SK-N-SH treated with all-trans-retinoic acid at 6 μM for 48 hours (cell line): ENCODE results near the gene PTEN.
"Not testable (repeated sequence)": the region's sequence is repeated elsewhere in the genome, so short reads cannot be mapped to it uniquely, and the experiment has no call there.

Experiments
- ATAC-seq: fragments of 200-7000 bp; cut with Tn5 transposase; 3 replicates; pipeline ENCODE4 v1.9.1; 2020; ENCODE audit warnings: mild to moderate bottlenecking, moderate library complexity
- ARNTL ChIP-seq: fragments of 450-650 bp; formaldehyde crosslinking; IDR thresholded peaks from 2 replicates; pipeline ENCODE4 v1.5.0; 2020; ENCODE audit warnings: low read depth, mild to moderate bottlenecking, moderate library complexity, borderline replicate concordance
- BACH2 ChIP-seq: fragments of 250-450 bp; sonication (Bioruptor Pico); IDR thresholded peaks from 2 replicates; pipeline ENCODE4 v1.9.0; 2021; ENCODE audit warnings: mild to moderate bottlenecking, borderline replicate concordance
- CSDC2 ChIP-seq: fragments of 250-450 bp; sonication (Bioruptor Pico); IDR thresholded peaks from 2 replicates; pipeline ENCODE4 v1.5.0; 2020; ENCODE audit warnings: mild to moderate bottlenecking, moderate library complexity
- GLIS3 ChIP-seq: fragments of 250-450 bp; sonication (Bioruptor Pico); IDR thresholded peaks from 2 replicates; pipeline ENCODE4 v1.5.0; 2020; ENCODE audit warnings: mild to moderate bottlenecking, moderate library complexity
- ISL1 ChIP-seq: fragments of 250-450 bp; sonication (Bioruptor Pico); IDR thresholded peaks from 2 replicates; pipeline ENCODE4 v2.1.2; 2022; ENCODE audit warnings: mild to moderate bottlenecking, moderate library complexity
- OSR1 ChIP-seq: fragments of 250-450 bp; sonication (Bioruptor Pico); IDR thresholded peaks from 2 replicates; pipeline ENCODE4 v1.8.0; 2022; ENCODE audit warnings: moderate library complexity, mild to moderate bottlenecking, inconsistent platforms
- PATZ1 ChIP-seq: fragments of 250-450 bp; sonication (Bioruptor Pico); IDR thresholded peaks from 2 replicates; pipeline ENCODE4 v1.8.0; 2020; ENCODE audit warnings: mild to moderate bottlenecking, moderate library complexity, borderline replicate concordance
- PPARA ChIP-seq: fragments of 250-450 bp; sonication (Bioruptor Pico); IDR thresholded peaks from 2 replicates; pipeline ENCODE4 v1.5.0; 2020; ENCODE audit warnings: mild to moderate bottlenecking, borderline replicate concordance
- RARB ChIP-seq: fragments of 250-450 bp; sonication (Bioruptor Pico); IDR thresholded peaks from 2 replicates; pipeline ENCODE4 v1.8.0; 2021; ENCODE audit warnings: mild to moderate bottlenecking, moderate library complexity
- SNAI2 ChIP-seq: fragments of 250-450 bp; sonication (Bioruptor Pico); IDR thresholded peaks from 2 replicates; pipeline ENCODE4 v1.5.0; 2020; ENCODE audit warnings: mild to moderate bottlenecking, moderate library complexity
- TCF4 ChIP-seq: fragments of 250-450 bp; sonication (Bioruptor Pico); IDR thresholded peaks from 2 replicates; pipeline ENCODE4 v1.8.0; 2021; ENCODE audit warnings: mild to moderate bottlenecking, moderate library complexity, borderline replicate concordance
- ZC3H10 ChIP-seq: fragments of 250-450 bp; sonication (Bioruptor Pico); IDR thresholded peaks from 2 replicates; pipeline ENCODE4 v1.5.1; 2021; ENCODE audit warnings: mild to moderate bottlenecking, moderate library complexity
- ZFP3 ChIP-seq: fragments of 250-450 bp; sonication (Bioruptor Pico); IDR thresholded peaks from 2 replicates; pipeline ENCODE4 v1.5.0; 2020; ENCODE audit warnings: mild to moderate bottlenecking, moderate library complexity
- ZFP30 ChIP-seq: fragments of 450-650 bp; formaldehyde crosslinking; IDR thresholded peaks from 2 replicates; pipeline ENCODE4 v1.5.0; 2022; ENCODE audit warnings: mild to moderate bottlenecking, moderate library complexity
- ZNF565 ChIP-seq: fragments of 450-650 bp; formaldehyde crosslinking; conservative IDR thresholded peaks from 2 replicates; pipeline ENCODE4 v1.5.0; 2020; ENCODE audit warnings: low read depth, mild to moderate bottlenecking, moderate library complexity
- ZNF70 ChIP-seq: fragments of 450-650 bp; formaldehyde crosslinking; IDR thresholded peaks from 2 replicates; pipeline ENCODE4 v1.5.0; 2020; ENCODE audit warnings: mild to moderate bottlenecking, moderate library complexity
- ZNF8 ChIP-seq: fragments of 450-650 bp; formaldehyde crosslinking; IDR thresholded peaks from 2 replicates; pipeline ENCODE4 v1.5.0; 2020; ENCODE audit warnings: mild to moderate bottlenecking, moderate library complexity
- TF ChIP-seq, protein P1 (sequence below): fragments of 250-450 bp; sonication (Bioruptor Pico); IDR thresholded peaks from 2 replicates; pipeline ENCODE4 v1.5.0; 2020; ENCODE audit warnings: mild to moderate bottlenecking, moderate library complexity
- TF ChIP-seq, protein P2 (sequence below): fragments of 250-450 bp; sonication (Bioruptor Pico); IDR thresholded peaks from 2 replicates; pipeline ENCODE4 v1.8.0; 2021; ENCODE audit warnings: low read depth, mild to moderate bottlenecking, moderate library complexity, borderline replicate concordance

The PTEN gene

GRCh38 chr10:87897957-87898356, 34.5 kb downstream of the PTEN start:
- not testable (repeated sequence) for ATAC-seq
- TF ChIP-seq ZNF8 (CRISPR knock-in tag) = peak; percentile 51

DNA sequence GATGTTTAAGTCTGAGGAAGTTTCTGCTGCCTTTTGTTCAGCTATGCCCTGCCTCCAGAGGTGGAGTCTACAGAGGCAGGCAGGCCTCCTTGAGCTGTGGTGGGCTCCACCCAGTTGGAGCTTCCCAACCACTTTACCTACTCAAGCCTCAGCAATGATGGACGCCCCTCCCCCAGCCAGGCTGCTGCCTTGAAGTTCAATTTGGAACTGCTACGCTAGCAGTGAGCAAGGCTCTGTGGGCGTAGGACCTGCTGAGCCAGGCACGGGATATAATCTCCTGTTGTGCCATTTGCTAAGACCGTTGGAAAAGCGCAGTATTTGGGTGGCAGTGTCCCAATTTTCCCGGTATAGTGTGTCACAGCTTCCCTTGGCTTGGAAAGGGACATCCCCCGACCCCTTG, 40.0 kb downstream of the PTEN start:
- ATAC-seq = not testable (repeated sequence)

DNA sequence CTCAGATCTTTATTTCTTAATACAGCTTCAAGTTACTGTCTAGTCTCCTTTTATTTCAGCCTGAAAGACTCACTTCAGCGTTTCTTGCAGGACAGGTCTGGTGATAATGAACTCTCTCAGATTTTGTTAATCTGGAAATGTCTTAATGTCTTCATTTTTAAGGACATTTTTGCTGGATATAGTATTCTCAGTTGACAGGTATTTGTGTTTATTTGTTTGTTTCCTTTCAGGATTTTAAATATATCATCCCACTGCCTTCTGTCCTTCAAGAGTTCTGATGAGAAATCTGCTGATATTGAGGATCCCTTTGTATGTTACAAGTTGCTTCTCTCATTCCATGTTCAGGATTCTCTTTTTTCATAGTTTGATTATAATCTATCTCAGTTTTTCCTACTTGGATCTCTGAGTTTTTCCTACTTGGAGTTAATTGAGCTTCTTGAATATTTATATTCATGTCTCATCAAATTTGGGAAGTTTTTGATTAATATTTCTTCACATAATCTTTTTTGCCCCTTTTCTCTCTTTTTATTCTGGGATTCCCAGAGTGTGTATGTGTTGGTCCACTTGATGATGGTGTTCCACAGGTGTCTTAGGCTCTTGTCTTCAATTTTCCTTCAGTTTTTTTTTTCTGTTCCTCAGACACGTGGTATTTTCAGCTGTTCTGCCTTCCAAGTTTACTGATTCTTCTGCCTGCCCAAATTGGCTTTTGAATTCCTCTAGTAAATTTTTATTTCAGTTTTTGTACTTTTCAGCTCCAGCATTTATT, 49.9 kb downstream of the PTEN start:
- TF ChIP-seq ZFP30 (CRISPR knock-in tag) (peak; percentile 71), BACH2 (CRISPR knock-in tag) (no peak)
- ATAC-seq = no peak

- ATAC-seq = peak; percentile 25
- TF ChIP-seq ARNTL (CRISPR knock-in tag) (no peak), SNAI2 (CRISPR knock-in tag) (no peak), ZNF70 (CRISPR knock-in tag) (no peak), ZFP30 (CRISPR knock-in tag) (no peak), PPARA (CRISPR knock-in tag) (no peak), ZNF8 (CRISPR knock-in tag) (no peak), ZFP3 (no peak), OSR1 (no peak), BACH2 (CRISPR knock-in tag) (no peak), RARB (CRISPR knock-in tag) (no peak), GLIS3 (no peak), CSDC2 (no peak), TCF4 (CRISPR knock-in tag) (no peak), PATZ1 (CRISPR knock-in tag) (no peak), ZNF565 (CRISPR knock-in tag) (no peak), ISL1 (CRISPR knock-in tag) (no peak), ZC3H10 (no peak)
- TF ChIP-seq, protein P1, sequence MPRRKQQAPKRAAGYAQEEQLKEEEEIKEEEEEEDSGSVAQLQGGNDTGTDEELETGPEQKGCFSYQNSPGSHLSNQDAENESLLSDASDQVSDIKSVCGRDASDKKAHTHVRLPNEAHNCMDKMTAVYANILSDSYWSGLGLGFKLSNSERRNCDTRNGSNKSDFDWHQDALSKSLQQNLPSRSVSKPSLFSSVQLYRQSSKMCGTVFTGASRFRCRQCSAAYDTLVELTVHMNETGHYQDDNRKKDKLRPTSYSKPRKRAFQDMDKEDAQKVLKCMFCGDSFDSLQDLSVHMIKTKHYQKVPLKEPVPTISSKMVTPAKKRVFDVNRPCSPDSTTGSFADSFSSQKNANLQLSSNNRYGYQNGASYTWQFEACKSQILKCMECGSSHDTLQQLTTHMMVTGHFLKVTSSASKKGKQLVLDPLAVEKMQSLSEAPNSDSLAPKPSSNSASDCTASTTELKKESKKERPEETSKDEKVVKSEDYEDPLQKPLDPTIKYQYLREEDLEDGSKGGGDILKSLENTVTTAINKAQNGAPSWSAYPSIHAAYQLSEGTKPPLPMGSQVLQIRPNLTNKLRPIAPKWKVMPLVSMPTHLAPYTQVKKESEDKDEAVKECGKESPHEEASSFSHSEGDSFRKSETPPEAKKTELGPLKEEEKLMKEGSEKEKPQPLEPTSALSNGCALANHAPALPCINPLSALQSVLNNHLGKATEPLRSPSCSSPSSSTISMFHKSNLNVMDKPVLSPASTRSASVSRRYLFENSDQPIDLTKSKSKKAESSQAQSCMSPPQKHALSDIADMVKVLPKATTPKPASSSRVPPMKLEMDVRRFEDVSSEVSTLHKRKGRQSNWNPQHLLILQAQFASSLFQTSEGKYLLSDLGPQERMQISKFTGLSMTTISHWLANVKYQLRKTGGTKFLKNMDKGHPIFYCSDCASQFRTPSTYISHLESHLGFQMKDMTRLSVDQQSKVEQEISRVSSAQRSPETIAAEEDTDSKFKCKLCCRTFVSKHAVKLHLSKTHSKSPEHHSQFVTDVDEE (CRISPR knock-in tag) = no peak
- TF ChIP-seq, protein P2, sequence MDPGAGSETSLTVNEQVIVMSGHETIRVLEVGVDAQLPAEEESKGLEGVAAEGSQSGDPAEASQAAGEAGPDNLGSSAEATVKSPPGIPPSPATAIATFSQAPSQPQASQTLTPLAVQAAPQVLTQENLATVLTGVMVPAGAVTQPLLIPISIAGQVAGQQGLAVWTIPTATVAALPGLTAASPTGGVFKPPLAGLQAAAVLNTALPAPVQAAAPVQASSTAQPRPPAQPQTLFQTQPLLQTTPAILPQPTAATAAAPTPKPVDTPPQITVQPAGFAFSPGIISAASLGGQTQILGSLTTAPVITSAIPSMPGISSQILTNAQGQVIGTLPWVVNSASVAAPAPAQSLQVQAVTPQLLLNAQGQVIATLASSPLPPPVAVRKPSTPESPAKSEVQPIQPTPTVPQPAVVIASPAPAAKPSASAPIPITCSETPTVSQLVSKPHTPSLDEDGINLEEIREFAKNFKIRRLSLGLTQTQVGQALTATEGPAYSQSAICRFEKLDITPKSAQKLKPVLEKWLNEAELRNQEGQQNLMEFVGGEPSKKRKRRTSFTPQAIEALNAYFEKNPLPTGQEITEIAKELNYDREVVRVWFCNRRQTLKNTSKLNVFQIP (CRISPR knock-in tag) = no peak
Observed at GRCh38 chr10:87915406-87915805, 52.0 kb downstream of the PTEN start.

DNA sequence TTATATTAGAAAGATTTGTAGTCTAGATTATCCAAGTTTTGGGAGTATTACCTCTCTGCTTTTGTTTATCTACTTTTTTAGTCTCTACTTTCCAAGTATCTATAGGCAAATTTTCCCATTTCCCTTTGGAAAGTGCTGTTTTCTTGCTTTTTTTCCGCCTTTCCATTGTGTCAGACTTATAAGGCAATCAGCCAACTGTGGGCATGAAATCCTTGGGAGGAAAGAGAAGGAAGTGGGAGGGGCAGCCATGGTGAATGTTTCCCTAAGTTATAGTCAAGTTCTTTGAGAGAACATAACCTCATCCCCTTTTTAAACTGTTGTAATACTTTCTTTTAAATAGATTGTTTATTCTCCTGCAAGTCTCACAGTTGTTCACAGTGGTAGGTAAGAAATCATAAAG, 52.6 kb downstream of the PTEN start:
- TF ChIP-seq PPARA (CRISPR knock-in tag) = no peak
- TF ChIP-seq, protein P1 (CRISPR knock-in tag) = no peak
- no peak for TF ChIP-seq ZFP3
- no peak for TF ChIP-seq OSR1
- TF ChIP-seq PATZ1 (CRISPR knock-in tag) = no peak
- no peak for TF ChIP-seq ZNF565 (CRISPR knock-in tag)
- no peak for TF ChIP-seq RARB (CRISPR knock-in tag)
- ATAC-seq = peak; percentile 47; the same call in 2 of the 3 replicates
